GM23338 (cell line): ENCODE results near the gene GBX1. TPM values are rescaled to one million over a fixed set of nuclear protein-coding genes. Genes with fewer than 3 reads are reported as not detected.

Experiments
- ATAC-seq: fragments of 200-7000 bp; cut with Tn5 transposase; 3 replicates; pipeline ENCODE4 v1.9.1; 2020
- DNase-seq: peaks from one replicate; pipeline ENCODE4 v3.0.0-alpha.2; 2015; ENCODE audit warnings: low spot score
- H2AFZ ChIP-seq: fragments of 200-600 bp; sonication (generic); 2 replicates; pipeline ENCODE4 v1.8.0; 2016; ENCODE audit warnings: antibody characterized with exemption, mild to moderate bottlenecking, moderate library complexity
- H3F3A ChIP-seq: fragments of 200-600 bp; sonication (generic); replicated peaks from 2 replicates; pipeline ENCODE4 v1.8.0; 2017; ENCODE audit warnings: antibody characterized with exemption, mixed run types, low read depth
- H3K27ac ChIP-seq: fragments of 200-600 bp; sonication (generic); 2 replicates; pipeline ENCODE4 v1.6.1; 2016; ENCODE audit warnings: low read depth
- H3K27me3 ChIP-seq: fragments of 200-600 bp; sonication (generic); 2 replicates; pipeline ENCODE4 v1.8.0; 2016; ENCODE audit warnings: mild to moderate bottlenecking, mixed run types, moderate library complexity; ENCODE audit not compliant: insufficient read depth
- H3K36me3 ChIP-seq: fragments of 200-600 bp; sonication (generic); 2 replicates; pipeline ENCODE4 v1.8.0; 2016; ENCODE audit warnings: mild to moderate bottlenecking; ENCODE audit not compliant: insufficient read depth
- H3K4me1 ChIP-seq: fragments of 200-600 bp; sonication (generic); 2 replicates; pipeline ENCODE4 v1.8.0; 2016; ENCODE audit warnings: mild to moderate bottlenecking, moderate library complexity; ENCODE audit not compliant: insufficient read depth
- H3K4me2 ChIP-seq: fragments of 200-600 bp; sonication (generic); 2 replicates; pipeline ENCODE4 v1.7.1; 2017; ENCODE audit warnings: mixed run types
- H3K4me3 ChIP-seq: fragments of 200-600 bp; sonication (generic); 2 replicates; pipeline ENCODE4 v1.6.1; 2016; ENCODE audit warnings: mixed run types
- H3K79me2 ChIP-seq: fragments of 200-600 bp; sonication (generic); replicated peaks from 2 replicates; pipeline ENCODE4 v1.8.0; 2017; ENCODE audit warnings: mild to moderate bottlenecking; ENCODE audit not compliant: insufficient read depth
- H3K9me2 ChIP-seq: fragments of 200-600 bp; sonication (generic); 2 replicates; pipeline ENCODE4 v1.8.0; 2017; ENCODE audit not compliant: insufficient read depth
- H4K20me1 ChIP-seq: fragments of 200-600 bp; sonication (generic); replicated peaks from 2 replicates; pipeline ENCODE4 v1.8.0; 2017; ENCODE audit warnings: mild to moderate bottlenecking; ENCODE audit not compliant: insufficient read depth
- H3K27ac Mint-ChIP-seq: 2 replicates; pipeline ENCODE4 v1.8.0; 2020; ENCODE audit warnings: inconsistent platforms, mild to moderate bottlenecking, moderate library complexity, mixed read lengths
- H3K27me3 Mint-ChIP-seq: 3 replicates; pipeline ENCODE4 v1.8.0; 2022; ENCODE audit warnings: low read depth, mild to moderate bottlenecking, moderate library complexity, mixed read lengths, inconsistent platforms; ENCODE audit not compliant: insufficient read depth, poor library complexity
- H3K36me3 Mint-ChIP-seq: 3 replicates; pipeline ENCODE4 v1.8.0; 2021; ENCODE audit warnings: low read depth, mild to moderate bottlenecking, inconsistent platforms, moderate library complexity, mixed read lengths
- H3K4me1 Mint-ChIP-seq: 3 replicates; pipeline ENCODE4 v1.8.0; 2020; ENCODE audit warnings: mild to moderate bottlenecking, inconsistent platforms, mixed read lengths
- H3K4me3 Mint-ChIP-seq: 3 replicates; pipeline ENCODE4 v1.8.0; 2021; ENCODE audit warnings: moderate library complexity, mild to moderate bottlenecking, inconsistent platforms, mixed read lengths
- H3K9me3 Mint-ChIP-seq: 3 replicates; pipeline ENCODE4 v1.8.0; 2020; ENCODE audit warnings: moderate library complexity, mild to moderate bottlenecking, inconsistent platforms, mixed read lengths
- CTCF ChIP-seq, 2 experiments: fragments of 200-600 bp in 1 of 2; sonication (generic) in 1 of 2; conservative IDR thresholded peaks; 2 replicates each; pipeline versions ENCODE4 v1.5.1 to v1.6.1; 2016 to 2017; ENCODE audit warnings: antibody characterized with exemption in 2 of 2, low read depth in 2 of 2, mild to moderate bottlenecking in 2 of 2, moderate library complexity in 1 of 2
- ETS1 ChIP-seq: IDR thresholded peaks from 2 replicates; pipeline ENCODE4 v1.6.1; 2016; ENCODE audit warnings: antibody characterized with exemption
- EZH2 ChIP-seq: fragments of 200-600 bp; sonication (generic); IDR thresholded peaks from one replicate; pipeline ENCODE4 v1.8.0; 2017; ENCODE audit warnings: antibody characterized with exemption, mild to moderate bottlenecking, low read depth; ENCODE audit not compliant: unreplicated experiment
- EZH2phosphoT487 ChIP-seq: fragments of 200-600 bp; sonication (generic); IDR thresholded peaks from one replicate; pipeline ENCODE4 v1.8.1; 2018; ENCODE audit warnings: antibody characterized with exemption; ENCODE audit not compliant: unreplicated experiment
- JUNB ChIP-seq: IDR thresholded peaks from one replicate; pipeline ENCODE4 v1.6.1; 2016; ENCODE audit warnings: antibody characterized with exemption; ENCODE audit not compliant: unreplicated experiment
- NANOG ChIP-seq: IDR thresholded peaks from 2 replicates; pipeline ENCODE4 v1.6.1; 2016; ENCODE audit warnings: antibody characterized with exemption, borderline replicate concordance
- POLR2AphosphoS5 ChIP-seq: IDR thresholded peaks from 2 replicates; pipeline ENCODE4 v1.6.1; 2016; ENCODE audit warnings: antibody characterized with exemption, low read depth
- REST ChIP-seq: IDR thresholded peaks from one replicate; pipeline ENCODE4 v1.6.1; 2018; ENCODE audit warnings: antibody characterized with exemption; ENCODE audit not compliant: unreplicated experiment
- ZNF114 ChIP-seq: fragments of 250-450 bp; sonication (Bioruptor Pico); IDR thresholded peaks from 2 replicates; pipeline ENCODE4 v1.5.0; 2020; ENCODE audit warnings: mild to moderate bottlenecking, moderate library complexity
- ZNF331 ChIP-seq: fragments of 250-450 bp; sonication (Bioruptor Pico); IDR thresholded peaks from 2 replicates; pipeline ENCODE4 v1.5.0; 2020; ENCODE audit warnings: low read depth, mild to moderate bottlenecking, moderate library complexity
- polyA plus RNA-seq: library from polyadenylated mRNA; unstranded; fragments of >200 nt; fragmentation: Nextera tagmentation; extraction: Ambion mirVana; gene quantifications from 2 replicates; pipeline ENCODE4 v1.2.1, GENCODE V29; 2016
- total RNA-seq: library from RNA; depleted of rRNA; stranded (reverse); fragments of >200 nt; shearing (Covaris generic); gene quantifications from 2 replicates; pipeline ENCODE4 v1.2.3, GENCODE V29; 2014

Gene GBX1
- total and polyA plus RNA-seq, 2 experiments from 2014 or later: 0.24 TPM; not detected in 1

GRCh38 chr7:151205730-151206129 is 38.2 kb upstream of the GBX1 start:
- Mint-ChIP-seq H3K36me3 (no peaks in the 10 kb centered on the region; the same call in 2 of the 3 replicates), H3K9me3 (no peaks in the 10 kb centered on the region), H3K27me3 (peaks cover 22% of the 10 kb centered on the region), H3K4me1 (peaks cover 10% of the 10 kb centered on the region), H3K27ac (no peak overlapping the region), H3K4me3 (no peak overlapping the region)
- Histone ChIP-seq H2AFZ (no peak overlapping the region), H3K4me2 (no peak overlapping the region), H3K36me3 (no peaks in the 10 kb centered on the region), H3K4me3 (no peak overlapping the region), H3K27ac (no peak overlapping the region), H3K79me2 (no peaks in the 10 kb centered on the region), H3F3A (no peaks in the 10 kb centered on the region), H4K20me1 (no peaks in the 10 kb centered on the region), H3K27me3 (no peaks in the 10 kb centered on the region), H3K9me2 (no peaks in the 10 kb centered on the region), H3K4me1 (peaks cover 4% of the 10 kb centered on the region)
- ATAC-seq (no peak), DNase-seq (no peak)
- TF ChIP-seq EZH2phosphoT487 (no peak), POLR2AphosphoS5 (no peak), ETS1 (no peak), ZNF331 (no peak), ZNF114 (CRISPR knock-in tag) (no peak), NANOG (no peak), EZH2 (no peak), JUNB (no peak), REST (no peak)

- H3K36me3 ChIP-seq: no peaks in the 10 kb centered on the region
- H3K27ac ChIP-seq: no peak overlapping the region
- no peaks in the 10 kb centered on the region for H3K9me2 ChIP-seq
- H3K9me3 Mint-ChIP-seq: no peaks in the 10 kb centered on the region
- H3K4me1 Mint-ChIP-seq: peaks cover 2% of the 10 kb centered on the region; the same call in 1 of the 3 replicates
- no peaks in the 10 kb centered on the region for H3K27me3 ChIP-seq
- no peak overlapping the region for H3K4me2 ChIP-seq
- ATAC-seq (peak; percentile 17), DNase-seq (no peak)
- no peak overlapping the region for H3K4me3 ChIP-seq
- H3K4me3 Mint-ChIP-seq: no peak overlapping the region
- H4K20me1 ChIP-seq: no peaks in the 10 kb centered on the region
- no peaks in the 10 kb centered on the region for H3F3A ChIP-seq
- H3K36me3 Mint-ChIP-seq: no peaks in the 10 kb centered on the region; the same call in 2 of the 3 replicates
- no peaks in the 10 kb centered on the region for H3K79me2 ChIP-seq
- H3K27ac Mint-ChIP-seq: no peak overlapping the region
- 0 out of 2 replicates have a peak overlapping the region, but pooled peaks have one; percentile 18 for H2AFZ ChIP-seq
- H3K4me1 ChIP-seq: no peaks in the 10 kb centered on the region
- peaks cover 21% of the 10 kb centered on the region for H3K27me3 Mint-ChIP-seq
- no peak for TF ChIP-seq CTCF (conservative IDR thresholded peaks at IDR 0.05; ENCODE audit: low read depth in 2 of 2)
- no peak for TF ChIP-seq EZH2
- TF ChIP-seq JUNB: no peak
- no peak for TF ChIP-seq NANOG
Measured at GRCh38 chr7:151204383-151205032, 37.0 kb upstream of the GBX1 start.
